NCI-H774 (cell line): ENCODE data around the gene TTLL4.

ENCODE experiments used
- DNase-seq: peaks from one replicate; lab custom pipeline; 2025; lab: John Stamatoyannopoulos, UW

The TTLL4 gene

DNA sequence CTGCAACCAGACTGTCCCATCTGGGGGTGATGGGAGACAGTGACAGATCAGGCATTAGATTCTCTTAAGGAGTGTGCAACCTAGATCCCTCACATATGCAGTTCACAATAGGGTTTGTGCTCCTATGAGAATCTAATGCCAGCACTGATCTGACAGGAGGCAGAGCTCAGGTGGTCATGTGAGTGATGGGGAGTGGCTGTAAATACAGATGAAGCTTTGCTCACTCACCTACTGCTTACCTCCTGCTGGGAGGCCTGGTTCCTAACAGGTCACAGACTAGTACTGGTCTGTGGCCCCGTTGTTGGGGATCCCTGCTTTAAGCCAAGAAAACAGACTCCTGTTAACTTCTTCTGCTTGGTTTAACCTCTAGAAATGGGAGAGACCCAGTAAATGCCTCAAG is 74.5 kb downstream of the TTLL4 start:
- no peak for DNase-seq

DNA sequence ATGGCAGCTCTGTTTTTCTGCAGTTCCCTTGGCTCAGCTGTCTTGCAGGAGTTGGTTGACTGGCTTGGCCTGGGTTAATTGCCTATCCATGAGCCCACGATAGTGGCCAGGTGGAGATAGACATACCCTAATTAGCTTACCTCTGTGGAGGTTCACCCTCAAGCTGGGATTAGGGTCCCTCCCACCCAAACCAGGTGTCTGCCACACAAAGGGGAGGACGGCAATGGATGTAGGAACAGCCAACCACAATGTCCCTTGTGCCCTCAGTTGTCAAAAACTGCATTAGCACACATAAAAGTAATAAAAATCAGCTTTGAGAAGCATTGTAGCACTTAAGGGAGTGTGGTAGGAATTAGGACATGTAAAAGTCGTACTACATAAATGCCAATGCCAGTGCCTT is 75.5 kb downstream of the TTLL4 start:
- DNase-seq: no peak

DNA sequence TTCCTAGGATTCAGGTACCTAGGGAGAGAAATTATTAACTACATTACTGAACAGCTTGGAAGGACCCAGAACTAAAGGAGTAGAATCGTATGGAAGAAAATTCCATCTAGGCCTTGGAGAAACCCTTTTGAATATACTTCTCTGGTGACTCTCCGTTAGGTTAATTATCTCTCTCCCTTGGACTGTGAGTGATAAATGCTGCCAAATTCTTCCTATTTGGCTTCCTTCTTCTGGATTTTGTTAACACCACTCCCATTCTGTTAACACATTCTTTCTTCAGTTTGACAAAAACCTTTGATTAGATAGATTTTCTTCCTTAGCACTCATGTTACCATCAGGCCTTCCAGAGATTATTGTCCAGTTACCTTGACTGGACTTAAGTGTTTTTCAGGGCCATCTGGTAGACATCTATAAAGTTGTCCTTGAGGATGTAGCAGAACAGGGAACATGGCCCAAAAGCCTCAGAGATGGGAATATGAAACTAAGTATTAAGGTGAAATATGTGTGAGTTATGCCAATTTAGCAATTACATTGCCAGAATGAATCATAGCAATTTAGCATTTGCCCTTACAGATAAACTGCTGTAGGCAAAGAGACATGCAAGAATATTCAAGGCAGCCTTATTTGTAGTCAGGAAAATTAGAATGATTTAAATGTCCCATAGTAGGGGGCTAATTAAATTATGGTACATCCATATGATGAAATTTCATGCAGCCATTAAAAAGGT is 78.1 kb downstream of the TTLL4 start:
- no peak for DNase-seq

DNA sequence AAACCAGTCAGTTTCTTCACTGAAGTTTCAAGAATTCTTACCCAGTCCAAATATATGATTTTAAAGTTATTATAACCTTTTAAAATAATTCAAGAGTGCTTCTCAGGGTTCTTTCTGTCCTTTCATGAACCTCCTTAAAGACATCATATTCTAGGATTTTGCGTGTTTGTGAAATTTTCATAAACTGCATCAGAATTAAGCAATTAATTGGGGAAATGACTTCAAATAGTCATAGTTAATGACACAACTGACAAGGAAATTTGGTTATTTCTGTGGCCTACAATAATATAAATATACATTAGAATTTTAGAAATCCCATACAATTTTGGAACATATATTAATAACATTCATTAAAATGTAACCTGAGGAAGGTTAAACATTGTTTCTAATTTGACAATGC is 81.8 kb downstream of the TTLL4 start:
- no peak for DNase-seq

DNA sequence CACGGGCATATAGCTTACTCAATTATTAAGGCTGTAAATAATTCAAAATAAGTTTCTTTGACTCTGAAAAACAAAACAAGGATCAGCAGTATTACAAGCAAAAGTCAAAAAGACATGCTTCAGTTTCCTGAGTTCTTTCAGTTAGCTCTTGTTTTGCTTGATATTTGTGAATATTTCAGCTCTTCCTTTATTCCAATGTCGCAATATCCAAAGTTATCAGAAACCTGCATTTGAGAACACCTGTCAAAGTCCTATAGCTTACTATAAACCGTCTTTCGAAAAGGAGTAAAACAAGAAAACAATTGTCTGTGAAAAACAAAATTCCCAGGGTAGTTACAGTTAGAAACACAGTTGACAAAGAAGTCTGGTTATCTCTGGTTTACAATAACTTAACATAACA is 86.1 kb downstream of the TTLL4 start:
- DNase-seq: no peak

DNA sequence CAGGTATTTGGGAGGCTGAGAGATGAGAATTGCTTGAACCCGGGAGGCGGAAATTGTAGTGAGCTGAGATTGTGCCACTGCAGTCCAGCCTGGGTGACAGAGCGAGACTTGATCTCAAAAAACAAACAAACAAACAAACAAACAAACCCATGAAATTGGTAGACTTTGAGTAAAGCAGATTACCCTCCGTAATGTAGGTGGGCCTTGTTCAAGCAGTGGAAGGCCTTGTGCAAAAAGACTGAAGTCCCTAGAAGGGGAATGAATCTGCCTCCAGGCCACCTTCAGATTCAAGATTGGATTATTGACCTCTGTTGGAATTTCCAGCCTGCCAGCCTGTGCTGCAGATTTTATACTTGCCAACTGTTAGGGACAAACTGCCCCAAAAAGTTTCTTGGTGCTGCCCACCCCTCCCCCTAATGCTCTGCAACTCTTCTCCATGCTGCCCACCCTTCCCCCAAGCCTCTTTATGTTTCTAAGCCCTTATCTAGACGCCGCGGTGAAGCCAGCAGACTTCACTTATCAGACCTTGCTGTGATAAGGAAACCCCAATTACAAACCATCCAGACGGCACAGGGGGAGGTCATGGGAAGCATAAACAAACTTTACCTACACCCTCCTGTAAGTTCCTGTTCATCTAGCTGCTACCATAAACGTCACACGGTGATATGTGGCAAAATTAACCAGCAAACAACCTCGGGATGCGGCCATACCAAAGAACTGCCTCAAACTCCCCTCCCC is 88.3 kb downstream of the TTLL4 start:
- DNase-seq: no peak

DNA sequence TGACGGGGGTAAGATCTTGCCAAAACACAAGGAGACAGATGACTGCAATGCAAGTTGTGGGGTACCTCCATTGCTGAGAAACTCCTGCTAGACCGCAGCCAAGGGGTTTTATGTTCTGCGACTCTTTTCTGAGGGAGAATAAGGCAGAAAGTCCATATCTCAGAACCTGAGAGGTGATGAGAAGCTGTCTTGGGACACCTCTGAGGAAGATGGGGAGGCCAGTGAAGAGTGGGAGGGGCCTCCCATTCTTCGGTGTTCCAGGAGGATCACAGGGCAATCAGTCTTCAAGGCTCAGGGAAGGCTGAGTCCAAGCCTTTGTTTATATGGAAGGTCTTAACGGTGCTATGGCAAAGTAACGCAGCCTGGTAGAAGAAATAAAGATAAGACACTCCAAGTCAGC is 89.4 kb downstream of the TTLL4 start:
- DNase-seq: no peak

DNA sequence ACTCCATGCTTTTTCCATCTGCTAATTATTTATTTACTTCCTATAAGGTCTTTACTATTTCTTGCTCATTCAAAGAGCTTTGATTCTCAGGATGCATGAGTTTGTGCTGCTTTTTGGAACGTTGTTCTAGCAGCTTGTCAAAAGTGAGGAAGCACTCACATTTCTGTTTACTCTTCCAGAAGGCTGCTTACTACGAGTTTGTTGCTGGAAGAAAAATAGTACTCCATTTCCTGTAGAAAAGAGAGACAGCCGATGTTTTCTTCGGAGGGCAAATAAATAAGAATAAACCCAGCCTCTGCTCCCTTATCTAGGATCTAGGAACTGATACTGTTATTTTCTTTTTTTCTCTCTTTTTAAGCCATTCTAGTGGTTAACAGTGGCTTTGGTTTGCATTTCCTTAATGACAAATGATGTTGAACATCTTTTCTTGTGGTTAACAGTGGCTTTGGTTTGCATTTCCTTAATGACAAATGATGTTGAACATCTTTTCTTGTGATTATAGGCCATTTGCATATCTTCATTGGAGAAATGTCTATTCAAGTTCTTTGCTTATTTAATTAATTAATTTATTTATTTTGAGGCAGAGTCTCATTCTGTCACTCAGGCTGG is 91.9 kb downstream of the TTLL4 start:
- DNase-seq: no peak

DNA sequence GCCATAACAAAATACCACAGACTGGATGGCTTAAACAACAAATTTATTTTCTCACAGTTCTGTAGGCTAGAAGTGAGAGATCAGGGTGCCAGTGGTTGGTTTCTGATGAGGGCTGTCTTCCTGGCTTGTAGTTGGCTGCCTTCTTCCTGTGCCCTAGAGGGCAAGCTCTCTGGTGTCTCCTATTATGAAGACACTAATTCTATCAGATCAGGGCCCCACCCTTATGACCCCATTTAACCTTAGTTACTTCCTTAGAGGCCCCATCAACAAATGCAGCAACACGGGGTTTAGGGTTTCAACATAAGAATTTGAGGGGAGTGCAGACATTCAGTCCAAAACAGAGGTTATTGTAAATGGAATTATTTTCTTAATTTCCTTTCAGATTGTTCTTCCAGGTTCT is 94.2 kb downstream of the TTLL4 start:
- no peak for DNase-seq
